ENCODE data around the gene ABCB9. TPM values are rescaled to one million over a fixed set of nuclear protein-coding genes. Genes with fewer than 3 reads are reported as not detected.

The ABCB9 gene
- total RNA-seq, 1 donor from 2014 or later: 9.6 TPM

DNA sequence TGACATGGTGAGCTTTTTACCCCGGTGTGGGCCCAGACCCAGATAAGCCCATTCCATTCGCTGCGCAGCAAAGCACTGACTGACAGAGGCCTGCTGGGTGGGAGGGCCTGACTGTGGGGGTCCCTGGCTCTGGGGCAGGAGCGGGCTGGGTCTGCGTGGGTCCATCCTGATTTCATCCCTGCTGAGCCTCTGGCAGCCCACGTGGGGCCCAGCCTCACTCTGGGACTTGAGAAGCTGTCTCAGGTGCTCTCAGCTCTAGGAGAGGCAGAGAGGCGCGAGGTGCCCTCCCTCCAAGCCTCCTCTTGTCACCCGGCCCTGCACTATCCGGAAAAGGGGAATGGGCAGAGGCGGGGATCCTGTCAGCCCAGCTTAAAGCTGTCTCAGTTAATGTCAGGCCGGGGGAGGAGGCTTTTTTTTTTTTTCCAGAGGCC lies 927 bp downstream of the ABCB9 start:
- Mint-ChIP-seq H3K36me3 (no peaks in the 10 kb centered on the region), H3K27ac (no peak overlapping the region), H3K4me3 (peak overlapping the region; percentile 82), H3K27me3 (no peaks in the 10 kb centered on the region), H3K4me1 (ENCODE audit: unreplicated experiment) (peaks cover 10% of the 10 kb centered on the region), H3K9me3 (no peaks in the 10 kb centered on the region)
- TF ChIP-seq, protein P1, sequence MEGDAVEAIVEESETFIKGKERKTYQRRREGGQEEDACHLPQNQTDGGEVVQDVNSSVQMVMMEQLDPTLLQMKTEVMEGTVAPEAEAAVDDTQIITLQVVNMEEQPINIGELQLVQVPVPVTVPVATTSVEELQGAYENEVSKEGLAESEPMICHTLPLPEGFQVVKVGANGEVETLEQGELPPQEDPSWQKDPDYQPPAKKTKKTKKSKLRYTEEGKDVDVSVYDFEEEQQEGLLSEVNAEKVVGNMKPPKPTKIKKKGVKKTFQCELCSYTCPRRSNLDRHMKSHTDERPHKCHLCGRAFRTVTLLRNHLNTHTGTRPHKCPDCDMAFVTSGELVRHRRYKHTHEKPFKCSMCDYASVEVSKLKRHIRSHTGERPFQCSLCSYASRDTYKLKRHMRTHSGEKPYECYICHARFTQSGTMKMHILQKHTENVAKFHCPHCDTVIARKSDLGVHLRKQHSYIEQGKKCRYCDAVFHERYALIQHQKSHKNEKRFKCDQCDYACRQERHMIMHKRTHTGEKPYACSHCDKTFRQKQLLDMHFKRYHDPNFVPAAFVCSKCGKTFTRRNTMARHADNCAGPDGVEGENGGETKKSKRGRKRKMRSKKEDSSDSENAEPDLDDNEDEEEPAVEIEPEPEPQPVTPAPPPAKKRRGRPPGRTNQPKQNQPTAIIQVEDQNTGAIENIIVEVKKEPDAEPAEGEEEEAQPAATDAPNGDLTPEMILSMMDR (conservative IDR thresholded peaks at IDR 0.05): no peak
- no peak for DNase-seq (ENCODE audit: extremely low spot score, unreplicated experiment)

DNA sequence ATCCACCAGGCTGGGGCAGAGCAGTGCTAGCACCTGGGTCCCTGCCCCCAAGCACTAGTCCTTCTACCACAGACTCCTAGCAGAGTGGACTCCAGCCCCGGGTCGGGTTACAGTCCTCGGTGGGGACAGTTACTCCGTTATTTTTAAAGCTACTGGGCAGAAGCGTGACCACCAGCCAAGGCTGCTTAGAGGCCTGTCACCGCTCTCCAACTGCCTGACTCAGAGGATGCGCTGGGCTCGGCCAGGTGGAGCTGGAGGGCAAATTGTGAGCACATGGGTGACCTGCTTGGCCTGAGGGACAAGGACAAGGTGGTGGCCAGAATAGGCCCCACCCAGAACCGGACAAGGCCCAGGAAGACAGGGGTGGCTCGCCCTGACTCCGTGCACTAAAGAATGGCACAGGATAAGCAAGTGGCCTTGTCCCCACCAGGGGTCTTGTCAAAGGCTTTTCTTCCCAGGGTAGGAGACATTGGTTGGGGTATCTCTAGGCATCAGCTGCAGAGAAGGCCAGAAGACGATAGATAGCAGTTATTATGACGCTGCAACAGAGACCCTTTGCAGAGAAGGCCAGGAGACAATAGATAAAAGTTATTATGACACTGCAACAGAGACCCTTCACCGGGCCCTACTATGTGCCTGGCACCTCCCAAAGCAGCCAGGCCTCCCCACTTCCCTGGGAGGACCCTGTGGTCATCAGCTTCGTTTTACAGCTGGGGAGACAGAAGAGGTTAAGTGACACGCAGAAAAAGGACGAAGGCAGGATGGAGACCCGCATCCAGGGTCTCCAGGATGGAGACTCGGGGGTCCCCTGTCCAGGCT lies 1.6 kb downstream of the ABCB9 start:
- H3K36me3 Mint-ChIP-seq: no peaks in the 10 kb centered on the region
- TF ChIP-seq, protein P1 (conservative IDR thresholded peaks at IDR 0.05): no peak
- H3K4me3 Mint-ChIP-seq: peak overlapping the region; percentile 82
- H3K4me1 Mint-ChIP-seq (ENCODE audit: unreplicated experiment): peaks cover 10% of the 10 kb centered on the region
- no peaks in the 10 kb centered on the region for H3K9me3 Mint-ChIP-seq
- no peaks in the 10 kb centered on the region for H3K27me3 Mint-ChIP-seq
- no peak overlapping the region for H3K27ac Mint-ChIP-seq
- no peak for DNase-seq (ENCODE audit: extremely low spot score, unreplicated experiment)

DNA sequence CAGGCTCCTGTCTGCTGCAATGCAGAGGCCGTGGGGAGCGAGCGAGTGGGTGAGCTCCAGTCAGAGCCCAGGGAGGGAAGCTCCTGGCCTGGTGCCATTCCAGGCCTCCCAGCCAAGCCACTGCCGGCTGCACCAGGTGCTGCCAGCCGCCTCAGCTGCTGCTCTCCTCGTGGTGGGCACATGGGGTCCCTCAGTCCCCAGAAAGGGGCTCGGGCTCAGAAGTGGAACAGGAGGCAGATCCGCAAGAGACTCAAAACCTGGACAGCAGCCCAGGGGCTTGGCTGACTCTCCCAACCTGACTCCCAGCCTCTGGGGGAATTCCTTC lies 2.4 kb downstream of the ABCB9 start:
- no peak overlapping the region for H3K4me3 Mint-ChIP-seq
- H3K9me3 Mint-ChIP-seq: no peaks in the 10 kb centered on the region
- no peaks in the 10 kb centered on the region for H3K36me3 Mint-ChIP-seq
- DNase-seq (ENCODE audit: extremely low spot score, unreplicated experiment): no peak
- peaks cover 10% of the 10 kb centered on the region for H3K4me1 Mint-ChIP-seq (ENCODE audit: unreplicated experiment)
- TF ChIP-seq, protein P1 (conservative IDR thresholded peaks at IDR 0.05): no peak
- H3K27me3 Mint-ChIP-seq: no peaks in the 10 kb centered on the region
- H3K27ac Mint-ChIP-seq: no peak overlapping the region

DNA sequence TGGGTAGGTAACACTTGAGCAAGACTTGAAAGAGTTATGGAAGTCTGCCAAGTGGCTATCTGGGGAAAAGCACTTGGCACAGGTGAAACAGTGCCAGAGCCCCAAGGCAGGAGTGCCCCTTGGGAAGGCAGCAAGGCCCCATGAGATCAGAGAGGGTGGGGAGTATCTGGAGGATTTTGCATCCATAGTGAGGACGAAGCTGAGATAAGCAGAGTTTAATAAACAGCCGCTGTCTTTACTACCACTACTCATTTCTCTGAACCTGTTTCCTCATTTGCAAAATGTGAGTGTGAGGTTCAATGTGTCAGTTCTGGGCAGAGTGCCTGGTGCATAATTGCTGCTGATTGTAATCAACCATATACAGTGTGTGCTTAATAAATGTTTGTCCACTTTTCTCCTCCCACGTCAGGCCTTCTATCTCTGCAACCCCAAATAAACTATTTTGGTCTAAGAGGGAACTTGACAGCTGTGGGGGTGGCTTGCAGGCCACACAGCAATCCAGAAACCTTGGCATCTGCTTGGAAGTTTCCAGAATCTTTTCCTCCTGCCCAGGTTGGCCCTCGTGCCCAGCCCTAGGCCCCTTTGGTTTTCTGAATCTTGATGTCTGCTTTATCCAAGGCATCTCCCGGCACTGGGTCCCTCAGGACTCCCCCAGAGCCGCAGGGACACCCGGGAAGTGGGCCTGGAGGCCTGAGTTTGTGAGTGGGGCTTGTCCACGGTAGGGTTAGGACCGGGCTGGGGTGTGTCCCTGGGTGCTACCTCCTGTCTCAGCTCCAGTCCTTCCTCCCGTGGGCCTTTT lies 4.5 kb downstream of the ABCB9 start:
- H3K9me3 Mint-ChIP-seq: no peaks in the 10 kb centered on the region
- no peaks in the 10 kb centered on the region for H3K27me3 Mint-ChIP-seq
- no peaks in the 10 kb centered on the region for H3K36me3 Mint-ChIP-seq
- no peak for DNase-seq (ENCODE audit: extremely low spot score, unreplicated experiment)
- no peak overlapping the region for H3K27ac Mint-ChIP-seq
- no peak overlapping the region for H3K4me3 Mint-ChIP-seq
- TF ChIP-seq, protein P1 (conservative IDR thresholded peaks at IDR 0.05): no peak
- H3K4me1 Mint-ChIP-seq (ENCODE audit: unreplicated experiment): peaks cover 7% of the 10 kb centered on the region

DNA sequence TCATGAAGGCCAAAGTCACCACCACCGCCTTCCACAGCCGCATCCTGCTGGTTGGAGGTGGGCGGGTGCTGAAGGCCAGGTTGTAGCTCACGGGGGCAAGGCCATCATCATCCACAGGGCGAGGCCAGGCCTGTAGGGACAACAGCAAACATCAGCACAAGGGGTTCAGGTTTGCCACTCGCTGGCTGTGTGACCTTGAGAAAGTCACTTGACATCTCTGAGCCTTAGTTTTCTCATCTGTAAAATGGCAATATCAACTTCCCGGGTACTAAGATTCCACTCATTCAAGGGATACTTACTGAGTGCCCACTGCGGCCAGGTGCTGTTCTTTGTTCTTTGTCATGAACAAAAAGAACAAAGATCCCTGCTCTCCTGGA lies 6.1 kb downstream of the ABCB9 start:
- Mint-ChIP-seq H3K27ac (no peak overlapping the region), H3K36me3 (no peaks in the 10 kb centered on the region), H3K27me3 (no peaks in the 10 kb centered on the region), H3K4me3 (no peak overlapping the region), H3K9me3 (no peaks in the 10 kb centered on the region), H3K4me1 (ENCODE audit: unreplicated experiment) (peaks cover 5% of the 10 kb centered on the region)
- no peak for DNase-seq (ENCODE audit: extremely low spot score, unreplicated experiment)
- TF ChIP-seq, protein P1 (conservative IDR thresholded peaks at IDR 0.05): no peak

Data from type B pancreatic cell (in vitro differentiated cells).